Progenitor cell of endocrine pancreas (in vitro differentiated cells): Measurements from ENCODE around the gene PLS3. TPM values are rescaled to one million over a fixed set of nuclear protein-coding genes. Genes with fewer than 3 reads are reported as not detected.

Experiments
- DNase-seq: peaks from one replicate; pipeline ENCODE4 v3.0.0; 2021; ENCODE audit warnings: low spot score; ENCODE audit not compliant: unreplicated experiment
- H3K27ac Mint-ChIP-seq: 2 replicates; pipeline ENCODE4 v1.8.0; 2021; ENCODE audit warnings: mild to moderate bottlenecking, moderate library complexity, mixed read lengths
- H3K27me3 Mint-ChIP-seq: 2 replicates; pipeline ENCODE4 v1.8.0; 2021; ENCODE audit warnings: mixed read lengths
- H3K36me3 Mint-ChIP-seq: 2 replicates; pipeline ENCODE4 v1.8.0; 2022; ENCODE audit warnings: mixed read lengths; ENCODE audit not compliant: insufficient read depth
- H3K4me1 Mint-ChIP-seq: 2 replicates; pipeline ENCODE4 v1.8.0; 2021; ENCODE audit warnings: low read depth, mixed read lengths
- H3K4me3 Mint-ChIP-seq: 2 replicates; pipeline ENCODE4 v1.8.0; 2021; ENCODE audit warnings: low read depth, mild to moderate bottlenecking, moderate library complexity, mixed read lengths
- H3K9me3 Mint-ChIP-seq: 2 replicates; pipeline ENCODE4 v1.8.0; 2021; ENCODE audit warnings: low read depth, mixed read lengths
- total RNA-seq: library from RNA; stranded (reverse); gene quantifications from 2 replicates; pipeline ENCODE4 v1.2.1, GENCODE V29; 2021
- TF ChIP-seq, protein P1 (sequence below): fragments of 200-600 bp; sonication (generic); IDR thresholded peaks from one replicate; pipeline ENCODE4 v1.5.0; 2021; ENCODE audit warnings: antibody characterized with exemption, mild to moderate bottlenecking; ENCODE audit not compliant: unreplicated experiment

The PLS3 gene
- total RNA-seq, 1 donor from 2014 or later = 98.7 TPM

DNA sequence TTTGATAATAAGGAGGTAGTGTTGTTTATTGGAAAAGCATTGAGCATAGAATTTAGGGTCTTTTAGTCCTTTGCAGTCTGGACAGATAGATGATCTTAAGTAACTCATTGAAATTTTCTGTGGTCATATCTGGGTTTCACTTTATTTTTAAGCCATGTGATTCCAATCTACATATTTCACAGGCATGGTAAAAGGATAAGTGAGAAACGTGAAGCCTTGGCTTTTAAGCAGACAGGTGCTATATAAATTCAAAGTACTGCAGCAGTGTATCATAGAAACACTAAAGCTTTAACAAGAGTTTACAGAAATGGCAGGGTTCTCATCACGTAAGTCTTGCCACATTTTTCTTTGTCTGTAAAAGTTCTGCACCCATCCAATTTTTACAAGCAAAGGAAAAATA lies 4.9 kb downstream of the PLS3 start:
- Mint-ChIP-seq H3K36me3 (peaks cover 4% of the 10 kb centered on the region), H3K4me1 (peaks cover 15% of the 10 kb centered on the region), H3K27me3 (no peaks in the 10 kb centered on the region), H3K9me3 (no peaks in the 10 kb centered on the region), H3K27ac (no peak overlapping the region), H3K4me3 (no peak overlapping the region)
- DNase-seq = no peak
- TF ChIP-seq, protein P1, sequence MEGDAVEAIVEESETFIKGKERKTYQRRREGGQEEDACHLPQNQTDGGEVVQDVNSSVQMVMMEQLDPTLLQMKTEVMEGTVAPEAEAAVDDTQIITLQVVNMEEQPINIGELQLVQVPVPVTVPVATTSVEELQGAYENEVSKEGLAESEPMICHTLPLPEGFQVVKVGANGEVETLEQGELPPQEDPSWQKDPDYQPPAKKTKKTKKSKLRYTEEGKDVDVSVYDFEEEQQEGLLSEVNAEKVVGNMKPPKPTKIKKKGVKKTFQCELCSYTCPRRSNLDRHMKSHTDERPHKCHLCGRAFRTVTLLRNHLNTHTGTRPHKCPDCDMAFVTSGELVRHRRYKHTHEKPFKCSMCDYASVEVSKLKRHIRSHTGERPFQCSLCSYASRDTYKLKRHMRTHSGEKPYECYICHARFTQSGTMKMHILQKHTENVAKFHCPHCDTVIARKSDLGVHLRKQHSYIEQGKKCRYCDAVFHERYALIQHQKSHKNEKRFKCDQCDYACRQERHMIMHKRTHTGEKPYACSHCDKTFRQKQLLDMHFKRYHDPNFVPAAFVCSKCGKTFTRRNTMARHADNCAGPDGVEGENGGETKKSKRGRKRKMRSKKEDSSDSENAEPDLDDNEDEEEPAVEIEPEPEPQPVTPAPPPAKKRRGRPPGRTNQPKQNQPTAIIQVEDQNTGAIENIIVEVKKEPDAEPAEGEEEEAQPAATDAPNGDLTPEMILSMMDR = no peak

DNA sequence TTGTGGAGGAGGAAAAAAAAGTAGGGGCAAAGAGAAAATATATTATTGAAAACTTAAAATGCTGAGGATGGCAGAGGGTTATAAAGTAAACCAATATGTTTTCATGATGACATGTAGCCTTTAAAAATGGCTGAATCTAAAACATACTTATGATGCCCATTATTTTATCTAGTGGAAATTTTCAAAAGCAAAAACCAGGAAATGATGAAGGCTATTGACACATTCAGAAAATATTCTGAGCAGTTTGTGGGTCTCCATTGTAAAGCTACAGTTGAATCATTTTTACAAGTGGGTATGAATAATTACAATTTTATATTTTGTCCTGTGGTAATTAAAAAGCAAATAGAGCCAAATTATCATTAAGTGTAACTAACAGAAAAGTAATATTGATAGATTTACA lies 10.7 kb downstream of the PLS3 start:
- Mint-ChIP-seq H3K27ac (no peak overlapping the region), H3K4me3 (no peak overlapping the region)

DNA sequence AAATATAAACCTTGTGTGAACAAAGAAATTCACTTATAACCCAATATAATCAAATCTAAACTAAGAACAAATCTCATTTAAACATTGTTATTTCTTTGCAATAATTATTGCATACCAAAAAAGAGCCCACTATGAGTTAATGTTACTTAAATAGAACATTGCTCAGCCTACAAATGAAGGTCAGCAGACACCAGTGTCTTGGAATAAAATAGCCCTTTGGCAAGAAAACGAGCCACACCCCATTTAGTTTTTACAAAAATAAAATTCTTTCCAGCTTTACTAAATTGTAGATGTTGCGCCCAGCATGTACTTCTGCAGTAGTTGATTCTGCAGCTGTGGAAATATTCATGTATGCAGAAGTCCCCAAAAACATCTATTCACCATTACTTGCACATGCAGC lies 12.2 kb downstream of the PLS3 start:
- no peaks in the 10 kb centered on the region for H3K4me1 Mint-ChIP-seq
- no peak overlapping the region for H3K4me3 Mint-ChIP-seq
- H3K27ac Mint-ChIP-seq = no peak overlapping the region
- H3K27me3 Mint-ChIP-seq = no peaks in the 10 kb centered on the region
- DNase-seq = no peak
- peaks cover 13% of the 10 kb centered on the region for H3K36me3 Mint-ChIP-seq
- TF ChIP-seq, protein P1 = no peak
- H3K9me3 Mint-ChIP-seq = peaks cover 8% of the 10 kb centered on the region

More for the DNA sequence above, 10.7 kb downstream of the PLS3 start:
- TF ChIP-seq, protein P1 = no peak
- DNase-seq = no peak
- peaks cover 9% of the 10 kb centered on the region for H3K36me3 Mint-ChIP-seq
- H3K4me1 Mint-ChIP-seq = no peaks in the 10 kb centered on the region
- H3K9me3 Mint-ChIP-seq = peaks cover 3% of the 10 kb centered on the region
- H3K27me3 Mint-ChIP-seq = no peaks in the 10 kb centered on the region

DNA sequence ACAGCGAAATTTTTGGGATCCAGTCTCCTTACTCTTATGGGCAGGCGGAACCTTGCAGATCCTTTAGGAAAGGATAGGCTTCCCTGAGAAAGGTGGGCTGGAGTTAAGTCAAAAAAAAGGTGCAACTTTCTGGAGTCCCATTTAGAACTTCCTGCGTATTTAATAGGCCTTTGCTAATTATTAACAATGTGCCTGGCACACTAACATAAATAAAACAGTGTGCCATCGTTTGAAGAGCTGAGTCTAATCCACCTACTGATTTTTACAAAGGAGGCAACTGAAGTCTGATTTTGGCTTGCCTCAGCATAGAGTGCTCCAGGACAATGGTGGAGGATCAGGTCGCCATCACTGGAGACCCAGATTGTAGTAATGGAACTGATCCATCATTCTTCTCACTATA lies 15.7 kb downstream of the PLS3 start:
- H3K36me3 Mint-ChIP-seq = peaks cover 21% of the 10 kb centered on the region
- H3K27ac Mint-ChIP-seq = no peak overlapping the region
- no peak for DNase-seq
- H3K4me3 Mint-ChIP-seq = no peak overlapping the region
- TF ChIP-seq, protein P1 = no peak
- H3K9me3 Mint-ChIP-seq = peaks cover 13% of the 10 kb centered on the region
- peaks cover 3% of the 10 kb centered on the region for H3K4me1 Mint-ChIP-seq
- H3K27me3 Mint-ChIP-seq = no peaks in the 10 kb centered on the region

DNA sequence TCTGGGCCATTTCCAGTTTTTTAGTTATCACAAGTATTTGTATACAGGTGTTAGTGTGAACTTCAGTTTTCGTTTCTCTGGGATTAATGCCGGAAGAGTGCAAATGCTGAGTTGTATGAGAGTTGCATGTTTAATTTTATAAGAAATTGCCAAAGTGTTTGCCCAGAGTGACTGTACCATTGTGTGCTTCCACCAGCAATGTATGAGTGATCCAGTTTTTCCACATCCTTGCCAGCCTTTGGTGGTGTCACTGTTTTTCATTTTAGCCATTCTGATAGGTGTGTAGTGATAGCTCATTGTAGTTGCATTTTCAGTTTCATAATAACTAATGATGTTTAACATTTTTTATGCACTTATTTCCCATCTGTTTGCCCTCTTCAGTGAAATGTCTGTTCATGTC lies 18.4 kb downstream of the PLS3 start:
- DNase-seq = no peak
- Mint-ChIP-seq H3K4me3 (no peak overlapping the region), H3K4me1 (peaks cover 15% of the 10 kb centered on the region), H3K36me3 (peaks cover 21% of the 10 kb centered on the region), H3K27me3 (no peaks in the 10 kb centered on the region), H3K9me3 (peaks cover 13% of the 10 kb centered on the region), H3K27ac (no peak overlapping the region)
- TF ChIP-seq, protein P1 = no peak
